Measurements from ENCODE around the gene SAMSN1. TPM values are rescaled to one million over a fixed set of nuclear protein-coding genes. Genes with fewer than 3 reads are reported as not detected.

SAMSN1 gene
- total and polyA plus RNA-seq, 9 of the 15 experiments (the other 6 are each of a cell fraction or from before 2014, with no cell fraction given) = 101 to 223 (median 159) TPM

- 0 out of 2 replicates have a peak, but pooled peaks have one; percentile 6 for TF ChIP-seq MGA (IDR thresholded peaks at IDR 0.05)
- no peak for TF ChIP-seq SMARCB1 (IDR thresholded peaks at IDR 0.05; ENCODE audit: insufficient read length, low read depth)
- TF ChIP-seq ETV6 (IDR thresholded peaks at IDR 0.05; ENCODE audit: borderline replicate concordance in 1 of 2, low read depth in 2 of 2, low read length in 1 of 2) = no peak
- TF ChIP-seq ETV6 (CRISPR knock-in tag; IDR thresholded peaks at IDR 0.05; ENCODE audit: borderline replicate concordance) = no peak
- no peak for TF ChIP-seq GATAD2A (IDR thresholded peaks at IDR 0.05)
- no peak for TF ChIP-seq ZBTB34 (CRISPR knock-in tag; IDR thresholded peaks at IDR 0.05)
- peak; percentile 35; the same call in 1 of the 2 replicates for TF ChIP-seq ZNF592 (IDR thresholded peaks at IDR 0.05)
- 0 out of 2 replicates have a peak, but pooled peaks have one; percentile 39 for TF ChIP-seq ID3 (CRISPR knock-in tag; IDR thresholded peaks at IDR 0.05)
- TF ChIP-seq ID3 (tag; IDR thresholded peaks at IDR 0.05) = no peak
Measured at GRCh38 chr21:14453339-14454015, 92.6 kb downstream of the SAMSN1 start (continued).

All from K562 (cell line).